Neural progenitor cell (in vitro differentiated cells): Measurements from ENCODE around the gene COL13A1. TPM values are rescaled to one million over a fixed set of nuclear protein-coding genes. Genes with fewer than 3 reads are reported as not detected.

ENCODE experiments used
- DNase-seq: peaks from one replicate; pipeline ENCODE4 v3.0.0-alpha.2; 2016; ENCODE audit warnings: low spot score
- H2AFZ ChIP-seq: fragments of 200-600 bp; sonication (generic); replicated peaks from 2 replicates; pipeline ENCODE4 v1.6.1; 2016; ENCODE audit warnings: antibody characterized with exemption
- H3F3A ChIP-seq: fragments of 200-600 bp; sonication (generic); 2 replicates; pipeline ENCODE4 v1.6.1; 2016; ENCODE audit warnings: antibody characterized with exemption, low read depth
- H3K27ac ChIP-seq: fragments of 200-600 bp; sonication (generic); 2 replicates; pipeline ENCODE4 v1.5.1; 2016; ENCODE audit warnings: mild to moderate bottlenecking
- H3K27me3 ChIP-seq: fragments of 200-600 bp; sonication (generic); 2 replicates; pipeline ENCODE4 v1.6.1; 2016; ENCODE audit warnings: mild to moderate bottlenecking, moderate library complexity
- H3K36me3 ChIP-seq: fragments of 200-600 bp; sonication (generic); 2 replicates; pipeline ENCODE4 v1.5.1; 2016
- H3K4me1 ChIP-seq: fragments of 200-600 bp; sonication (generic); 2 replicates; pipeline ENCODE4 v1.6.1; 2016; ENCODE audit warnings: mixed run types
- H3K4me2 ChIP-seq: fragments of 200-600 bp; sonication (generic); 2 replicates; pipeline ENCODE4 v1.6.1; 2016
- H3K4me3 ChIP-seq: fragments of 200-600 bp; sonication (generic); 2 replicates; pipeline ENCODE4 v1.5.1; 2016
- H3K79me2 ChIP-seq: fragments of 200-600 bp; sonication (generic); 2 replicates; pipeline ENCODE4 v1.6.1; 2016; ENCODE audit warnings: low read depth
- H3K9ac ChIP-seq: fragments of 200-600 bp; sonication (generic); 2 replicates; pipeline ENCODE4 v1.6.1; 2016
- H3K9me3 ChIP-seq: fragments of 200-600 bp; sonication (generic); 2 replicates; pipeline ENCODE4 v1.5.1; 2016; ENCODE audit warnings: low read depth
- H4K20me1 ChIP-seq: fragments of 200-600 bp; sonication (generic); 2 replicates; pipeline ENCODE4 v1.6.1; 2016; ENCODE audit warnings: low read depth
- H3K27ac Mint-ChIP-seq: 3 replicates; pipeline ENCODE4 v1.8.0; 2021; ENCODE audit warnings: mixed read lengths
- H3K27me3 Mint-ChIP-seq: 2 replicates; pipeline ENCODE4 v1.8.0; 2022; ENCODE audit warnings: low read depth, mild to moderate bottlenecking, inconsistent platforms, moderate library complexity, mixed read lengths; ENCODE audit not compliant: insufficient read depth
- H3K36me3 Mint-ChIP-seq: 3 replicates; pipeline ENCODE4 v1.8.0; 2021; ENCODE audit warnings: mixed read lengths
- H3K4me1 Mint-ChIP-seq: 3 replicates; pipeline ENCODE4 v1.8.0; 2021; ENCODE audit warnings: mixed read lengths
- H3K4me3 Mint-ChIP-seq: 3 replicates; pipeline ENCODE4 v1.8.0; 2021; ENCODE audit warnings: mild to moderate bottlenecking, moderate library complexity, mixed read lengths
- H3K9me3 Mint-ChIP-seq: 3 replicates; pipeline ENCODE4 v1.8.0; 2020; ENCODE audit warnings: mixed read lengths
- CTCF ChIP-seq: fragments of 200-600 bp; sonication (generic); IDR thresholded peaks from 2 replicates; pipeline ENCODE4 v1.5.1; 2017; ENCODE audit warnings: antibody characterized with exemption, mild to moderate bottlenecking
- EZH2 ChIP-seq: fragments of 200-600 bp; sonication (generic); IDR thresholded peaks from 2 replicates; pipeline ENCODE4 v1.6.1; 2017; ENCODE audit warnings: antibody characterized with exemption, mild to moderate bottlenecking, moderate library complexity
- EZH2phosphoT487 ChIP-seq: fragments of 200-600 bp; sonication (generic); IDR thresholded peaks from 2 replicates; pipeline ENCODE4 v1.6.1; 2017; ENCODE audit warnings: antibody characterized with exemption
- total RNA-seq: library from RNA; depleted of rRNA; stranded (reverse); fragments of >200 nt; gene quantifications from 2 replicates; pipeline ENCODE4 v1.2.3, GENCODE V29; 2015; ENCODE audit warnings: low replicate concordance

The COL13A1 gene
- total RNA-seq, 1 donor from 2014 or later = 1.3 TPM

GRCh38 chr10:69866246-69866687, 64.6 kb downstream of the COL13A1 start:
- Histone ChIP-seq H3K4me1 (peaks cover 55% of the 10 kb centered on the region), H3K9me3 (no peaks in the 10 kb centered on the region), H3K36me3 (no peaks in the 10 kb centered on the region), H3K27ac (peak overlapping the region; percentile 14), H3K79me2 (no peaks in the 10 kb centered on the region), H2AFZ (peak overlapping the region; percentile 68), H3K27me3 (no peaks in the 10 kb centered on the region), H3K4me3 (no peak overlapping the region), H3K4me2 (peak overlapping the region; percentile 71), H3K9ac (no peak overlapping the region), H4K20me1 (no peaks in the 10 kb centered on the region), H3F3A (peaks cover 39% of the 10 kb centered on the region)
- Mint-ChIP-seq H3K9me3 (no peaks in the 10 kb centered on the region), H3K27ac (peak overlapping the region; percentile 55), H3K36me3 (no peaks in the 10 kb centered on the region), H3K27me3 (peaks cover 13% of the 10 kb centered on the region), H3K4me1 (peaks cover 61% of the 10 kb centered on the region), H3K4me3 (peak overlapping the region; percentile 46)
- DNase-seq = peak; percentile 45
- no peak for TF ChIP-seq EZH2
- no peak for TF ChIP-seq CTCF
- TF ChIP-seq EZH2phosphoT487 = no peak

- Histone ChIP-seq H3K36me3 (no peaks in the 10 kb centered on the region), H3K4me1 (peaks cover 57% of the 10 kb centered on the region), H3K27ac (peak overlapping the region; percentile 14), H3K9me3 (no peaks in the 10 kb centered on the region), H2AFZ (peak overlapping the region; percentile 68), H3K79me2 (no peaks in the 10 kb centered on the region), H4K20me1 (no peaks in the 10 kb centered on the region), H3K27me3 (no peaks in the 10 kb centered on the region), H3K4me2 (peak overlapping the region; percentile 71), H3K4me3 (peak overlapping the region; percentile 26), H3F3A (peaks cover 39% of the 10 kb centered on the region), H3K9ac (no peak overlapping the region)
- no peaks in the 10 kb centered on the region for H3K36me3 Mint-ChIP-seq
- no peaks in the 10 kb centered on the region for H3K9me3 Mint-ChIP-seq
- H3K4me3 Mint-ChIP-seq = peak overlapping the region; percentile 46
- peaks cover 62% of the 10 kb centered on the region for H3K4me1 Mint-ChIP-seq
- H3K27me3 Mint-ChIP-seq = peaks cover 13% of the 10 kb centered on the region
- DNase-seq = peak; percentile 85
- TF ChIP-seq EZH2phosphoT487 (no peak), EZH2 (peak; percentile 9)
- peak overlapping the region; percentile 55 for H3K27ac Mint-ChIP-seq
These were observed 65.2 kb downstream of the COL13A1 start for GRCh38 chr10:69866688-69867461.

GRCh38 chr10:69867699-69868558, 66.2 kb downstream of the COL13A1 start:
- H3K27me3 ChIP-seq = no peaks in the 10 kb centered on the region
- H3K9me3 ChIP-seq = no peaks in the 10 kb centered on the region
- TF ChIP-seq EZH2phosphoT487 (no peak), CTCF (peak; percentile 35)
- H3F3A ChIP-seq = peaks cover 39% of the 10 kb centered on the region
- H3K4me1 Mint-ChIP-seq = peaks cover 68% of the 10 kb centered on the region
- H2AFZ ChIP-seq = no peak overlapping the region
- no peak overlapping the region for H3K27ac ChIP-seq
- peaks cover 13% of the 10 kb centered on the region for H3K27me3 Mint-ChIP-seq
- H3K4me3 Mint-ChIP-seq = peak overlapping the region; percentile 38
- H3K4me1 ChIP-seq = peaks cover 59% of the 10 kb centered on the region
- H3K36me3 Mint-ChIP-seq = no peaks in the 10 kb centered on the region
- no peaks in the 10 kb centered on the region for H3K79me2 ChIP-seq
- H3K36me3 ChIP-seq = no peaks in the 10 kb centered on the region
- H3K4me2 ChIP-seq = peak overlapping the region; percentile 71
- no peaks in the 10 kb centered on the region for H3K9me3 Mint-ChIP-seq
- H3K27ac Mint-ChIP-seq = peak overlapping the region; percentile 66
- H4K20me1 ChIP-seq = no peaks in the 10 kb centered on the region
- peak; percentile 63 for DNase-seq
- H3K4me3 ChIP-seq = no peak overlapping the region
- no peak overlapping the region for H3K9ac ChIP-seq
